Measurements from ENCODE around the gene PACSIN1. TPM values are rescaled to one million over a fixed set of nuclear protein-coding genes. Genes with fewer than 3 reads are reported as not detected.
A peak's percentile ranks its signal among the peaks of the same experiment; 100 is the strongest.

Gene PACSIN1
- total and polyA plus RNA-seq, 4 donors, result 5.8 to 34.8 (median 25.7) TPM

DNA sequence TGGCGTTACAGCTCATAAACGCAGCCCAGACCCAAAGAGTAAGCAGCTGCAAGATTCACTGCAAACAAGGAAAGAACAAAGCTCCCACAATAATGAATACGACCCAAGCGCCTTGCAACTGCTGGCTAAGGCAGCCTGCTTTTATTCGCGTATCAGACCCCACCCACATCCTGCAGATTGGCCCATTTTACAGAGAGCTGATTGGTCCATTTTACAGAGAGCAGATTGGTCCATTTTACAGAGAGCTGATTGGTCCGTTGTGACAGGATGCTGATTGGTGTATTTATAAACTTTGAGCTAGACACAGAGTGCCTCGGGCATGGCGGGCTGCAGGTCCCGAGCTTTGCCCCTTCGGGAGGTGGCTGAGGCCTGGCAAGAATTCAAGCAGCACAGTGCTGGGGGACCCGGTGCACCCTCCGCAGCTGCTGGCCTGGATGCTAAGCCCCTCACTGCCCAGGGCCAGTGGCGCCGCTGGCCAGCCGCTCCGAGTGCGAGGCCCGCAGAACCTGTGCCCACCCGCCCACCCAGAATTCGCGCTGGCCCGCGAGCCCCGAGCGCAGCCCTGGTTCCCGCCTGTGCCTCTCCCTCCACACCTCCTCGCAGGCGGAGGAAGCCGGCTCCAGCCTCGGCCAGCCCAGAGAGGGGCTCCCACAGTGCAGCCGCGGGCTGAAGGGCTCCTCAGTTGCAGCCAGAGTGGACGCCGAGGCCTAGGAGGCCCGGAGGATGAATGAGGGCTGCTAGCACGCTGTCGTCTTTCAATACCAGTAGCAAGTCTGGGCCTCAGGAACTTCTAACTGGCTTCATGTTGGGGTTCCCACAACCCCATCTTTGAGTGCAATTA, 28.9 kb upstream of the PACSIN1 start:
- Histone ChIP-seq H3K36me3 (ENCODE audit: control insufficient read depth, insufficient read depth, low read length) (no peaks in the 10 kb centered on the region), H3K4me3 (ENCODE audit: low read depth, low read length) (no peak overlapping the region), H3K9me3 (ENCODE audit: control insufficient read depth, insufficient read depth, low read length) (no peaks in the 10 kb centered on the region), H3K27me3 (ENCODE audit: control insufficient read depth, insufficient read depth, low read length) (no peaks in the 10 kb centered on the region), H3K27ac (ENCODE audit: low read depth, low read length) (no peak overlapping the region), H3K4me1 (ENCODE audit: control insufficient read depth, insufficient read depth, low read length) (no peaks in the 10 kb centered on the region)
- WGBS (ENCODE audit: insufficient coverage), result 87% methylated on average over 27 of the region's 38 CpGs
- DNase-seq (ENCODE audit: low read depth in 4 of 6, low spot score in 6 of 6), result no peak

GRCh38 chr6:34437644-34437970, 28.3 kb upstream of the PACSIN1 start:
- Histone ChIP-seq H3K27ac (ENCODE audit: low read depth, low read length) (no peak overlapping the region), H3K4me1 (ENCODE audit: control insufficient read depth, insufficient read depth, low read length) (no peaks in the 10 kb centered on the region)
- no CpG with 5 or more reads among the region's 1 CpG for WGBS (ENCODE audit: insufficient coverage)

DNA sequence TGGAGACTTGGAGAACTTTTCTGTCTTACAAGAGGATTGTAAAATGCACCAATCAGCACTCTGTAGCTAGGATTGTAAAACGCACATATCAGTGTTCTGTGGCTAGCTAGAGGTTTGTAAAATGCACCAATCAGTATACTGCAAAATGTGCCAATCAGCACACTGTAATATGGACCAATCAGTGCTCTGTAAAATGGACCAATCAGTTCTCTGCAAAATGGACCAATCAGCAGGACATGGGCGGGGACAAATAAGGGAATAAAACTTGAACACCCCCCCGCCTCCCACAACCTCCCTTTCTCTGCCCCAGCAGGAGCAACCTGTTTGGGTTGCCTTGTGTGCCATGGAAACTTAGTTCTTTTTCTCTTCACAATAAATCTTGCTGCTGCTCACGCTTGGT, 27.2 kb upstream of the PACSIN1 start:
- Histone ChIP-seq H3K27me3 (ENCODE audit: control insufficient read depth, insufficient read depth, low read length) (no peaks in the 10 kb centered on the region), H3K4me1 (ENCODE audit: control insufficient read depth, insufficient read depth, low read length) (no peaks in the 10 kb centered on the region), H3K9me3 (ENCODE audit: control insufficient read depth, insufficient read depth, low read length) (no peaks in the 10 kb centered on the region), H3K36me3 (ENCODE audit: control insufficient read depth, insufficient read depth, low read length) (no peaks in the 10 kb centered on the region), H3K27ac (ENCODE audit: low read depth, low read length) (no peak overlapping the region), H3K4me3 (ENCODE audit: low read depth, low read length) (no peak overlapping the region)
- no peak for DNase-seq (ENCODE audit: low read depth in 4 of 6, low spot score in 6 of 6)
- WGBS (ENCODE audit: insufficient coverage), result 43% methylated on average over 1 of the region's 4 CpGs

More at GRCh38 chr6:34437644-34437970, 28.3 kb upstream of the PACSIN1 start:
- no peak overlapping the region for H3K4me3 ChIP-seq (ENCODE audit: low read depth, low read length)
- no peaks in the 10 kb centered on the region for H3K36me3 ChIP-seq (ENCODE audit: control insufficient read depth, insufficient read depth, low read length)
- DNase-seq (ENCODE audit: low read depth in 4 of 6, low spot score in 6 of 6), result no peak
- H3K27me3 ChIP-seq (ENCODE audit: control insufficient read depth, insufficient read depth, low read length), result no peaks in the 10 kb centered on the region
- no peaks in the 10 kb centered on the region for H3K9me3 ChIP-seq (ENCODE audit: control insufficient read depth, insufficient read depth, low read length)

DNA sequence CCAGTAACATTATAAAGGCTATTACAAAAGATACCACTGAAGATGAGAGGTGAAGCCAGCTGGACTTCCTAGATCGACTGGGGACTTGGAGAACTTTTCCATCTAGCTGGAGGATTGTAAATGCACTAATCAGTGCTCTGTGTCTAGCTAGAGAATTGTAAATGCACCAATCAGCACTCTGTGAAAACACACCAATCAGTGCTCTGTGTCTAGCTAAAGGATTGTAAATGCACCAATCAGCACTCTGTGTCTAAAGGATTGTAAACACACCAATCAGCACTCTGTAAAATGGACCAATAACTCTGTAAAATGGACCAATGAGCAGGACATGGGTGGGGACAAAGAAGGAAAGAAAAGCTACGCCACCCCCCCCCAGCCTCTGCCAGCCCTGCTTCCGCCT, 26.4 kb upstream of the PACSIN1 start:
- Histone ChIP-seq H3K36me3 (ENCODE audit: control insufficient read depth, insufficient read depth, low read length) (no peaks in the 10 kb centered on the region), H3K9me3 (ENCODE audit: control insufficient read depth, insufficient read depth, low read length) (no peaks in the 10 kb centered on the region), H3K27me3 (ENCODE audit: control insufficient read depth, insufficient read depth, low read length) (no peaks in the 10 kb centered on the region), H3K27ac (ENCODE audit: low read depth, low read length) (no peak overlapping the region), H3K4me3 (ENCODE audit: low read depth, low read length) (no peak overlapping the region), H3K4me1 (ENCODE audit: control insufficient read depth, insufficient read depth, low read length) (no peaks in the 10 kb centered on the region)
- DNase-seq (ENCODE audit: low read depth in 4 of 6, low spot score in 6 of 6), result no peak
- no CpG with 5 or more reads among the region's 3 CpGs for WGBS (ENCODE audit: insufficient coverage)

GRCh38 chr6:34441526-34441925, 24.4 kb upstream of the PACSIN1 start:
- Histone ChIP-seq H3K27ac (ENCODE audit: low read depth, low read length) (no peak overlapping the region), H3K9me3 (ENCODE audit: control insufficient read depth, insufficient read depth, low read length) (no peaks in the 10 kb centered on the region), H3K4me1 (ENCODE audit: control insufficient read depth, insufficient read depth, low read length) (no peaks in the 10 kb centered on the region), H3K27me3 (ENCODE audit: control insufficient read depth, insufficient read depth, low read length) (no peaks in the 10 kb centered on the region), H3K36me3 (ENCODE audit: control insufficient read depth, insufficient read depth, low read length) (no peaks in the 10 kb centered on the region), H3K4me3 (ENCODE audit: low read depth, low read length) (no peak overlapping the region)
- no peak for DNase-seq (ENCODE audit: low read depth in 4 of 6, low spot score in 6 of 6)
- WGBS (ENCODE audit: insufficient coverage), result 100% methylated on average over 1 of the region's 5 CpGs

DNA sequence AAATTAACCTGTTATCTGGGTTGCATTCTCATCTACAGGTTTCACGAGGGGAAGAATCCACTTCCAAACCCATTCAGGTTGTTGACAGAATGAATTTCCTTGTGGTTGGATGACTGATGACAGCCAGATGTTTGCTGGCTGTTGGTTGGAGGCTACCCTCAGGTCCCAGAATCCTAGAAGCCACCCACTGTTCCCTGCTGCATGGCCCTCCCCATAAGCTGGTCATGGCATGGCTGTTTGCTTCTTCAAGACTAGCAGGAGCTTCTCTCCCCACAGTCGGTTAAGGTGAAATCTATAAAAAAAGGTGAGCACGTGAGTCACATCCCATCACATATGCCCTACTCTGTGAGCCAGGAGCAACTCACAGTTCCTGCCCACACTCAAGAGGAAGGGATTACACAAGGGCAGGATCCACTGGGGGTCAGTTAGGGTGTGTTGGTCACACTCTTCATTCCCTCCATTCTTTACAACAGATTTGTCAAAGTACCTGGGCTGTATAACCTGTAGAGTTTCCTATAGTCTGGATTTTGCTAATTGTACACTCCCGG, 20.5 kb upstream of the PACSIN1 start:
- no peaks in the 10 kb centered on the region for H3K36me3 ChIP-seq (ENCODE audit: control insufficient read depth, insufficient read depth, low read length)
- peaks cover 4% of the 10 kb centered on the region for H3K4me1 ChIP-seq (ENCODE audit: control insufficient read depth, insufficient read depth, low read length)
- H3K4me3 ChIP-seq (ENCODE audit: low read depth, low read length), result no peak overlapping the region
- H3K27ac ChIP-seq (ENCODE audit: low read depth, low read length), result no peak overlapping the region
- WGBS (ENCODE audit: insufficient coverage), result 100% methylated on average over 1 of the region's 4 CpGs
- DNase-seq (ENCODE audit: low read depth in 4 of 6, low spot score in 6 of 6), result no peak
- H3K9me3 ChIP-seq (ENCODE audit: control insufficient read depth, insufficient read depth, low read length), result no peaks in the 10 kb centered on the region
- no peaks in the 10 kb centered on the region for H3K27me3 ChIP-seq (ENCODE audit: control insufficient read depth, insufficient read depth, low read length)

DNA sequence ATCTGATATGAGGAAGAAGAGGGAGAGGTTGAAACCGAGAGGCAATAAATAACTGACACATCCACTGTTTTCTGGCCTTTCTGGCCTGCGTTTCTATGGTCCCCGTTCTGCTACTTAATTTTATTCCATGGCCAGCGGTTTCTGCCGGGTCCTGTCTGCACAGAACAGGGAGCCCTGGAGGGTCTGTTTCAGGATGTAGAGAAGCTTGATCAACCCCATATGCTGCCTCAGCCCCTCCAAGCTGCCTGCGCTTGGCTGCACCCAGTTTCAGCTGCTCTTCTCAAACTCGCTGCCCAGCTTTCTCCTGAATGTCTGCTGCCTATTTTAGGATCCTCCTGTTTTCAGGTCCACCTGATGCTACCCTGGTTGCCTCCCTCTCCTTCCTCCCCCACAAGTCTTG, 18.5 kb upstream of the PACSIN1 start:
- H3K27me3 ChIP-seq (ENCODE audit: control insufficient read depth, insufficient read depth, low read length), result no peaks in the 10 kb centered on the region
- 36% methylated on average over 6 of the region's 7 CpGs for WGBS (ENCODE audit: insufficient coverage)
- H3K27ac ChIP-seq (ENCODE audit: low read depth, low read length), result no peak overlapping the region
- no peaks in the 10 kb centered on the region for H3K9me3 ChIP-seq (ENCODE audit: control insufficient read depth, insufficient read depth, low read length)
- H3K36me3 ChIP-seq (ENCODE audit: control insufficient read depth, insufficient read depth, low read length), result no peaks in the 10 kb centered on the region
- peak in 1 of 6 donors; percentile 67 for DNase-seq (ENCODE audit: low read depth in 4 of 6, low spot score in 6 of 6)
- no peak overlapping the region for H3K4me3 ChIP-seq (ENCODE audit: low read depth, low read length)
- peaks cover 4% of the 10 kb centered on the region for H3K4me1 ChIP-seq (ENCODE audit: control insufficient read depth, insufficient read depth, low read length)

DNA sequence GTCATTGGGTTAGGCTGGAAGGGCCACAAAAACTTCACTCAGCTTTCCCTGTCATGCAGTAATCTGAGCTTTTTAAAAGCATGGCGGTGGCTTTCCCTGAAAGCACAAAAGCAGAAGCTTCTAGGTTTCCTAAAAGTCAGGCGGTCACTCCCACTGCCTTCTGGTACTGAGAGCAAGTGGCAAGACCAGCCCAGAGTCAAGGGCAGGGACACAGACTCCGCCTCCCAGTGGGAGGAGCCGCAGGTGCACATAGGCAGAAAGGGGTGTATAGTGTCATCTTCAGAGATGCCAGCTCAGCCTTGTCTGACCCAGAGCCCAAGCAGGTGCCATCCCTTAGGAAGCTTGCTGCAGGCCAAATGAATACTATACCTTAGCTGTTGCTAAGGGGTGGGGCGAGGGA, 18.0 kb upstream of the PACSIN1 start:
- Histone ChIP-seq H3K36me3 (ENCODE audit: control insufficient read depth, insufficient read depth, low read length) (no peaks in the 10 kb centered on the region), H3K27me3 (ENCODE audit: control insufficient read depth, insufficient read depth, low read length) (no peaks in the 10 kb centered on the region), H3K4me1 (ENCODE audit: control insufficient read depth, insufficient read depth, low read length) (peaks cover 4% of the 10 kb centered on the region), H3K27ac (ENCODE audit: low read depth, low read length) (no peak overlapping the region), H3K9me3 (ENCODE audit: control insufficient read depth, insufficient read depth, low read length) (no peaks in the 10 kb centered on the region), H3K4me3 (ENCODE audit: low read depth, low read length) (no peak overlapping the region)
- 73% methylated on average over 5 of the region's 5 CpGs for WGBS (ENCODE audit: insufficient coverage)
- no peak for DNase-seq (ENCODE audit: low read depth in 4 of 6, low spot score in 6 of 6)

DNA sequence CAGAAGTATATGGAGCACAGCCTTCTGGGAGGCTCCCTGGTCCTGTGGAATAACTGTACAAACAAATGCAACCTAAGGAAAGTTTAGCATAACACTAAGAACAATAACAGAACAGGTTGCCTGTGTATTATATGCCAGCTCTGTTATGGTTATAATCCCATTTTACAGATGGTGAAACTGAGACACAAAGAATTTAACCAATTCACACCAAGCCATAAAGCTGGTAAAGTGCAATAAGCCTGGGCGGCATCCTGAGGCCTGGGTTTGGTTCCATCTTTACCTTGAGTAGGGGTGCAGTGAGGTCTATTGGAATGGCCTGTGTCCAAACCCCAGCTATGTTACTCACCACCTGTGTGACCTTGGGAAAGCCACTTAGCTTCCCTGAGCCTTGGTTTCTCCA, 14.7 kb upstream of the PACSIN1 start:
- Histone ChIP-seq H3K4me1 (ENCODE audit: control insufficient read depth, insufficient read depth, low read length) (peaks cover 4% of the 10 kb centered on the region), H3K36me3 (ENCODE audit: control insufficient read depth, insufficient read depth, low read length) (no peaks in the 10 kb centered on the region), H3K4me3 (ENCODE audit: low read depth, low read length) (no peak overlapping the region), H3K27me3 (ENCODE audit: control insufficient read depth, insufficient read depth, low read length) (no peaks in the 10 kb centered on the region), H3K27ac (ENCODE audit: low read depth, low read length) (no peak overlapping the region), H3K9me3 (ENCODE audit: control insufficient read depth, insufficient read depth, low read length) (no peaks in the 10 kb centered on the region)
- WGBS (ENCODE audit: insufficient coverage), result no CpG with 5 or more reads among the region's 1 CpG
- DNase-seq (ENCODE audit: low read depth in 4 of 6, low spot score in 6 of 6), result no peak

- Histone ChIP-seq H3K9me3 (ENCODE audit: control insufficient read depth, insufficient read depth, low read length) (no peaks in the 10 kb centered on the region), H3K27me3 (ENCODE audit: control insufficient read depth, insufficient read depth, low read length) (no peaks in the 10 kb centered on the region), H3K4me3 (ENCODE audit: low read depth, low read length) (no peak overlapping the region), H3K27ac (ENCODE audit: low read depth, low read length) (no peak overlapping the region), H3K4me1 (ENCODE audit: control insufficient read depth, insufficient read depth, low read length) (no peaks in the 10 kb centered on the region), H3K36me3 (ENCODE audit: control insufficient read depth, insufficient read depth, low read length) (no peaks in the 10 kb centered on the region)
- WGBS (ENCODE audit: insufficient coverage), result no CpG with 5 or more reads among the region's 1 CpG
- DNase-seq (ENCODE audit: low read depth in 4 of 6, low spot score in 6 of 6), result no peak
Measured at GRCh38 chr6:34455831-34456230, 10.0 kb upstream of the PACSIN1 start.
